Stromal cell of bone marrow (primary cell): ENCODE measurements around the gene SEMA4C.

ENCODE experiments used
- DNase-seq: peaks from one replicate; pipeline ENCODE4 v3.0.0-alpha.2; 2012; ENCODE audit warnings: low read depth

The SEMA4C gene

GRCh38 chr2:96881349-96882195 lies 11.7 kb upstream of the SEMA4C start:
- DNase-seq = no peak

- DNase-seq = no peak
Measured at GRCh38 chr2:96880891-96881273, 11.0 kb upstream of the SEMA4C start.

GRCh38 chr2:96879545-96880040 lies 9.7 kb upstream of the SEMA4C start:
- no peak for DNase-seq

- DNase-seq = no peak
Measured at GRCh38 chr2:96878796-96879544, 9.1 kb upstream of the SEMA4C start.

GRCh38 chr2:96878171-96878570 lies 8.3 kb upstream of the SEMA4C start:
- no peak for DNase-seq

- DNase-seq = no peak
Measured at GRCh38 chr2:96877631-96878092, 7.8 kb upstream of the SEMA4C start.

GRCh38 chr2:96877042-96877451 lies 7.2 kb upstream of the SEMA4C start:
- no peak for DNase-seq

GRCh38 chr2:96876269-96877041 lies 6.6 kb upstream of the SEMA4C start:
- peak; percentile 95 for DNase-seq

- no peak for DNase-seq
Measured at GRCh38 chr2:96875498-96876268, 5.8 kb upstream of the SEMA4C start.

GRCh38 chr2:96874198-96874831 lies 4.4 kb upstream of the SEMA4C start:
- no peak for DNase-seq

- no peak for DNase-seq
Measured at GRCh38 chr2:96873651-96874096, 3.8 kb upstream of the SEMA4C start.

- no peak for DNase-seq
Measured at GRCh38 chr2:96872591-96873349, 2.9 kb upstream of the SEMA4C start.

- no peak for DNase-seq
Measured at GRCh38 chr2:96870626-96871255, 861 bp upstream of the SEMA4C start.

GRCh38 chr2:96869281-96869821 lies 529 bp downstream of the SEMA4C start:
- DNase-seq = peak; percentile 74

GRCh38 chr2:96868555-96869280 lies 1.2 kb downstream of the SEMA4C start:
- DNase-seq = peak; percentile 82

GRCh38 chr2:96867756-96868554 lies 1.9 kb downstream of the SEMA4C start:
- DNase-seq = no peak

GRCh38 chr2:96866986-96867755 lies 2.7 kb downstream of the SEMA4C start:
- DNase-seq = no peak
